GM18907 (cell line): ENCODE measurements around the gene PDK3.

ENCODE experiments used
- ATAC-seq: cut with Tn5 transposase; IDR thresholded peaks from one replicate; pipeline ENCODE4 v1.9.1; 2021; ENCODE audit warnings: mild to moderate bottlenecking, moderate library complexity; ENCODE audit not compliant: unreplicated experiment

The PDK3 gene

GRCh38 chrX:24464836-24465531 lies at the start of gene PDK3:
Gene PDK3 (plus strand): TSS chrX:24465286. CDS start chrX:24465456, 170 bp downstream.
- ATAC-seq = peak; percentile 95

GRCh38 chrX:24415921-24416320 lies 49.2 kb upstream of the PDK3 start:
- ATAC-seq = no peak

GRCh38 chrX:24423960-24424359 lies 41.1 kb upstream of the PDK3 start:
- no peak for ATAC-seq

GRCh38 chrX:24424948-24425347 lies 40.1 kb upstream of the PDK3 start:
- ATAC-seq = no peak

GRCh38 chrX:24425806-24426205 lies 39.3 kb upstream of the PDK3 start:
- no peak for ATAC-seq

DNA sequence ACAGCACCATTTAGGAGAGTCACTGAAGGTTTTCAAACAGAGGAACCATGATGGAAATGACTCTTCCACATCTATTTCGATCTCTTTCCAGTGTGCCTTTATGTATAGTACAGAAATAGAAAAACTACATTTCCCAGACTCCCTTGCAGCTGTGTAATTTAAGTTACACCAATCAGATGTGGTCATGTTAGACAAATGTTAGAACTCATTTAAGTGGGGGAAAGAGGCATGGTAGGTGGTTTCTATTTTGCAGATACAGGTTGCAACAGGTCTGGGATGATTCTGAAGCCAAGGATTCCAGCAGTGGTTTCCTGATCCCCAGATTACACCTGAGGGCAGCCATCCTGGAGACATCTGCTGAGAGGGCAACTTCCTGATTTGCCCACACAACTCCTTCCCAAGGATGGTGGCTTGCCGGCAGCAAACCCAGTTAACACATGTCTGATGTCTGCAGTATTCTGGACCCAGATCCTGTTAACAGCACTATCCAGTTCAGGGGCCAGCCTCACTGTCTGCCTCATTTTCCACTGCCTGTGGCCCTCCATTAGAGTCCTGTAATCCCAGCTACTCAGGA lies 38.7 kb upstream of the PDK3 start:
- no peak for ATAC-seq

GRCh38 chrX:24426921-24427746 lies 38.0 kb upstream of the PDK3 start:
- ATAC-seq = no peak

DNA sequence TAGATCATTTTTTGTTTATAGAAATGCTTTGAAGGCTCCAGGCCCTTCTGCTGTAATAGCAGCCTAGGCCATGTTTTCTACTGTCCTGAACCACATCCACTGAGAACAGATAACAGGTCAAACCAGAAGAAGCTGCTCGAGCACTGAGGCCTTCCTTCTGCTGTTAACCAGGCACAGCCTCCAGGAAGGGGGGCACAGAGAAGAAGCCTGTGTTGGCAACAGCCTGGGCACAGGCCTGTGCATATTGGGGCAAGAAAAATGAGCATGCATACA lies 37.4 kb upstream of the PDK3 start:
- no peak for ATAC-seq

GRCh38 chrX:24428516-24428915 lies 36.6 kb upstream of the PDK3 start:
- ATAC-seq = no peak

GRCh38 chrX:24435060-24435459 lies 30.0 kb upstream of the PDK3 start:
- ATAC-seq = no peak

- no peak for ATAC-seq
These were observed 21.2 kb upstream of the PDK3 start for GRCh38 chrX:24443918-24444317.

DNA sequence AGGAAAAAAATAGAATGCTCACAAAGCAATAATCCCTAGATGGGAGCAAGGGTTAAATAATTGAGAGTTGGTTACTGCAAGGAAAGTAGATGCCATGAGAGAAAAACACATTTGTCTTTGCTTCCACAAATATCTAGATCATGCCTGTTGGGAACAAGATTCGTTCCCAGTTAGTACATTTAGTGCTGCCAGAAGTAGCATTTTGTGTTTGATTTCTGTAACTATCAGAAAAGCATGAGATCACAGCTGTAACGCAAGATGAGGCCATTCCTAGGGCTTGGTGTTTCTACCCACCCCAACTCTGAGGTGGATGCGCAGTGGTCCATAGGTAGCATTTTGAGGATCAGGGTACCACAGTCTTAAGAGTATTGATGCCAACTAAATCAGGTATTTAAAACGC lies 20.4 kb upstream of the PDK3 start:
- ATAC-seq = no peak

DNA sequence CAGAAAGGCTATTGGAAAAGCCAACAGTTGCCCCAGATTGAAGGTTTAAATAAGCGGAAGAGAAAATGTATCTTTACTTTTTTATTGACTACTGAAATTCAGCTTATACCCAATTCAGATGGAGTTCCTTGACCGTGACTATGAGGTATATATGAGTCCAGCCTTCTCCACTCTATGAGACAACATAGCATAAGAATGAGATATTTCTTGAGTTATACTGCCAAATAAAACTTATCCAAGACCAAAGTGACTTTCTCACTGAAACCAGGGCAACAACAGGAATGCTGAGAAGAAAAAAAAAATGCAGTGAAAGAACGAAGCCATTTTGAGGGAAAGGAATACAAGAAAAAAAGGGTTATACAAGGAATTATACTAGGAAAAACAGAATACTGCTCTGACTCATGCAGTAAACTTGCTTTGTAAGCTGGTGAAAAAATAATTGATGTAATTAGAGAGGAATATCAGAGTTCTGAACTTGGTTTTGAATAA lies 16.3 kb upstream of the PDK3 start:
- no peak for ATAC-seq

GRCh38 chrX:24463077-24463476 lies 2.0 kb upstream of the PDK3 start:
- ATAC-seq = no peak

DNA sequence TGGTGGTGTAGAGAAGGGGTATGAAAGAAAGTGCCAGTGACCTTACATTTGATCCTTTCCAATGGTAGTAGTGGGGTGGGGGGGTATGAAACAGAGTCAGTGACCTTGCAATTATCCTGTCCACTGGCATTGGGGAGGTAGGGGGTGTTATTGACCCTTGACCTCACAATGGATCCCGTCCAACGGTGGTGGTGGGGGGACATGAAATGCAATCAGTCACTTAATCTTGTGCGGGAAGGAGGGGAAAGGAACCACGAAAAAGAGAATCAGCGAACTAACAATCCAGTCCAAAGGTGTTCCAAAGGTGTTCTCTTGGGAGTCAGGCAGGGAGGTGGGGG lies 619 bp upstream of the PDK3 start:
- no peak for ATAC-seq

DNA sequence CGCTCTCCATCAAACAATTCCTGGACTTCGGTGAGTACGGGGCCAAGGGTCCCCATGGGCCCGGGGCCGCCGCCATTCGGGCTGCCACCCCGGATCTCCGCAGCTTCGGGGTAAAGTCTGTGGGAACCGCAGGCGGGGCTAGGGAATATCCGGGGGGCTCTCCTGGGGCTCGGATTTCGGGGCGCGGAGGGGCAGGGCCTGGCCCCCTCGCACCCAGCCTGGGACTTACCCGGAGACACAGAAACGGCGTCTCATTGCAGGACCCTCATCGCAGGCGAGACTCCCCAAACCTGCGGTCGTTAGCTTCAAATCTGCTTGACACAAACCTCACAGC lies 413 bp downstream of the PDK3 start:
- no peak for ATAC-seq

DNA sequence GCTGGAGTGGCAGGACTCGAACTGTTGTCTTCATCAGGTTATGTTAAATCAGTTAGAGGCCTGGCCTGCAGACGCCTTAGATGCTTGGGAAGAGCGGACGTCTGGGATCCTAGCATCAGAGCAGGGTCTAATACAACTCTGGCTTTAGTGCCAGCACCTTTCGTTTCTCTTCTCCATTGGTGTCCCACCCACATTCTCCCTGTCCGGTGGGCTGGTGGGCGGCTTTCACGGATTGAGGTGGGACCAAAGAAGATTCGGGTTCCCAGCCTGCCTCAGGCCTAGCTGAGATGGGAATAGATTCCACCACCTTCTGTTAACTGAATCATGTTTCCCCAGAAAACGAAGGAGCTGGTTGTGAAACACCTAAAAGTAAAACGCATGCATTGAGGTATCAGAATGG lies 939 bp downstream of the PDK3 start:
- ATAC-seq = no peak

DNA sequence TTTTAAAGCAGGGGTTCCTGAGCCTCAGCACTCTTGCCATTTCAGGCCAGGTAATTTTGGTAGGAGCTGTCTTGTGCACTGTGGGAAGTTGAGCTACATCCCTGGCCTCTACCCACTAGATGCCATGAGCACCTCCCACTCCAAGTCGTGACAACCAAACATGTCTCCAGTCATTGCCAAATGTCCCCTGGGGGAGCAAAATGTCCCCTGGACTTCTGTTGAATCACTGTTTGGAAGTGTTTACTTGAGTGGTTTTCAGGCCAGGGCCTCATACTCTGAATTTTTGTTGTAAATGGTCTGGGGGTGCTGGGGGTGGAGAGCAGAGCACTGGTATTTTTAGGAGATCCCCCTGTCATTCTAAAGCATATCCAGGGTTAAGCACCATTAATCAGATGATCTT lies 3.2 kb downstream of the PDK3 start:
- ATAC-seq = no peak

DNA sequence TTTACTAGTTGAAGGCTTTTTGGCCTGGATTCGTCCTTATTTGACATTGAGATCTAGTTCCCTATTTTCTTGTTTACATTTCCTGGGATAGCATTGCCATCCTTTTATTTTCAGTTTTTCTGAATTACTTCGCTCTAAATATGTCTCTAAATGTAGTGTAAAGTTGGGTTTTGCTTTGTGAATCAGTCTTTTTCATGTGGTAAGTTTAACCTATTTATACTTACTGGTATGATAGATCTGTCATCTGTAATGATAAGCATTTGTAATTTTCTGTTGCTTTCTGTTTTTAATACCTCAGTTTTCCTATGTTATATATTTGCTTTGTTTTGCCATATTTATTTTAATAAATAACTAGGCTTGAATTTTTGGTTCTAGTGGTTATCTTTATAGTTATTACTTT lies 6.7 kb downstream of the PDK3 start:
- ATAC-seq = no peak

DNA sequence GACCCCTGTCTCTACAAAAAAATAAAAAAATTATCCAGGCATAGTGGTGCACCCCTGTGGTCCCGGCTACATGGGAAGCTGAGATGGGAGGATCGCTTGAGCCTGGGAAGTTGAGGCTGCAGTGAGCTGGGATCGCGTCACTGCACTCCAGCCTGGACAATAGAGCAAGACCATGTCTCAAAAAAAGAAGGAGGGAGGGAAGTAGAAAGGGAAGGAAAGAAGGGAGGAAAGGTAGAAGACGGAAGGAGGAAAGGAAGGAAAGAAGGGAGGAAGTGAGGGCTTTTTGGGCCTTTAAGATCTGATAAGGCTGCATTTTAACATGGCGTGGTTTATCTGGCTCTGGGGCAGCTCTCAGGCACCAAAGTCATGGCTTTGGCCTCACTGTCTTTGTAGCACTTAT lies 10.4 kb downstream of the PDK3 start:
- no peak for ATAC-seq

DNA sequence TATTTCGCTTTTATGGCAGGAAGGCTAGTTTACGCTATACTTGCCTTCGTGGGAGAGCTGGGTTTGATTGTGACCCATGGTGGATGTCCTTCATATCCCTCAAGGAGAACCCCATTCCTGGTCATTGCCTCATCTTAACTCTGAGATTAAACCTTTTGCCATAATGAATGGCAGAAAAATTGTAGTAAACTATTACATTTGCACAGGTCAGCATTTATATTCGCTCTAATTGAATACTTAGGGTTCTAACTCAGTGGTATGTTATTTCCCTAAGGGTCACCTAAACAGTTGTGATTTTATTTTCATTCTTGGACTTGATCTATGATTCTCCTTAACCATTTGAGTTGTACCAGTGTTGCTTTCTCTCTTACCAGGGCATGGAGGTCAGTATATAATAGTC lies 13.4 kb downstream of the PDK3 start:
- ATAC-seq = no peak

DNA sequence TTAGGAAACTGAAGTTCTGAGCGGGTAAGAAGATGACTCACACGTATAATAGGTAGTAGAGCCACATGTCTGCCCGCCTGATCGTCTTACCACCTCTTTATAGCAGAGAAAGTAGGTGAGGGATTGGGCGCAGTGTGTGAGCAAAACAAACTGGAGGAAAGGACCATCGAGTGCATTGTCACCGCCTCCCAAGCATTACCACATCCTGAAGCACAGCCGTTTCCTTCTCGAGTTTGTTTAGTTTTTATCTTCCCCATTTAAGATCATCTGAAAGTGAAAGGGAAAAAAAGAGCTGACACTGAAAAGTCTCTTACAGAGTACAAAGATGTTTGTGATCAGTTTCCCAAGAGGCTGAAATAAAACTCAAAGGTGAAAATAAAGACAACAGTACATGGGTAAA lies 14.8 kb downstream of the PDK3 start:
- peak; percentile 95 for ATAC-seq
